ENCODE data around the gene STEAP2.

- no peak for TF ChIP-seq CTCF (IDR thresholded peaks at IDR 0.05)
- TF ChIP-seq POLR2A (IDR thresholded peaks at IDR 0.05): no peak
Observed at GRCh38 chr7:90276033-90276728, 64.6 kb downstream of the STEAP2 start.
